Spleen (tissue), 11 donors: ENCODE measurements around the gene USF3. TPM values are rescaled to one million over a fixed set of nuclear protein-coding genes. Genes with fewer than 3 reads are reported as not detected.
A peak's percentile ranks its signal among the peaks of the same experiment; 100 is the strongest.

Experiments used
- DNase-seq: peaks from one replicate; pipeline ENCODE4 v3.0.0-alpha.2; 2020
- H3K27ac ChIP-seq, 8 donors: fragments of 200-600 bp; sonication (generic) in 7 of 8; 1 replicate in 4 of 8; 2 replicates in 4 of 8; pipeline versions ENCODE4 v1.5.0 to v1.8.0; 2016 to 2021; ENCODE audit warnings: inconsistent platforms in 4 of 8, mild to moderate bottlenecking in 4 of 8, moderate library complexity in 1 of 8
- H3K27me3 ChIP-seq, 7 donors: fragments of 200-600 bp; sonication (generic) in 6 of 7; replicated peaks in 1 of 7; 1 replicate in 4 of 7; 2 replicates in 3 of 7; pipeline versions ENCODE4 v1.5.0 to v1.8.0; 2016 to 2021; ENCODE audit warnings: inconsistent platforms in 3 of 7, mild to moderate bottlenecking in 1 of 7
- H3K36me3 ChIP-seq, 6 donors: fragments of 200-600 bp; sonication (generic) in 5 of 6; 1 replicate in 4 of 6; 2 replicates in 2 of 6; pipeline versions ENCODE4 v1.5.0 to v1.8.0; 2016 to 2021; ENCODE audit warnings: inconsistent platforms in 2 of 6
- H3K4me1 ChIP-seq, 6 donors: fragments of 200-600 bp; sonication (generic) in 5 of 6; 1 replicate in 3 of 6; 2 replicates in 3 of 6; pipeline versions ENCODE4 v1.5.0 to v1.8.0; 2016 to 2021; ENCODE audit warnings: inconsistent platforms in 3 of 6
- H3K4me3 ChIP-seq, 8 donors: fragments of 200-600 bp; sonication (generic) in 7 of 8; 1 replicate in 4 of 8; 2 replicates in 4 of 8; pipeline versions ENCODE4 v1.5.0 to v1.8.0; 2016 to 2021; ENCODE audit warnings: inconsistent platforms in 4 of 8, mild to moderate bottlenecking in 4 of 8, moderate library complexity in 2 of 8
- H3K9me3 ChIP-seq, 8 donors: fragments of 200-600 bp; sonication (generic) in 7 of 8; 1 replicate in 4 of 8; 2 replicates in 4 of 8; pipeline versions ENCODE4 v1.5.0 to v1.8.0; 2016 to 2021; ENCODE audit warnings: inconsistent platforms in 4 of 8
- CTCF ChIP-seq, 11 experiments: fragments of 200-600 bp in 7 of 11; fragments of 450-650 bp in 4 of 11; sonication (generic) in 4 of 11; IDR thresholded peaks in 8 of 11; conservative IDR thresholded peaks in 3 of 11; 1 replicate in 7 of 11; 2 replicates in 4 of 11; pipeline versions ENCODE4 v1.4.0 to v1.8.0; 2016 to 2021; ENCODE audit warnings: antibody characterized with exemption in 11 of 11, inconsistent platforms in 4 of 11, mild to moderate bottlenecking in 1 of 11
- POLR2A ChIP-seq, 3 donors: fragments of 450-650 bp; IDR thresholded peaks; one replicate each; pipeline ENCODE4 v1.5.1; 2017; ENCODE audit warnings: antibody characterized with exemption in 3 of 3, mild to moderate bottlenecking in 1 of 3
- POLR2AphosphoS5 ChIP-seq, 3 donors: sonication (generic); formaldehyde crosslinking; IDR thresholded peaks; one replicate each; pipeline ENCODE4 v1.5.1; 2017; ENCODE audit warnings: antibody characterized with exemption in 3 of 3
- WGBS, 5 donors: extraction: QIAGEN DNeasy Blood & Tissue Kit in 3 of 5; methylation state at CpG; one replicate each; pipeline versions ENCODE4 v1.1.5 to v1.1.7; 2013 to 2018; 5-methylcytosine and 5-hydroxymethylcytosine counted together
- intact Hi-C: fragments of 100-400 bp; cut with DNase I; formaldehyde crosslinking; loops from one replicate; pipeline ENCODE4 v1.15.0; 2023; ENCODE audit warnings: low total_unique reads
- polyA plus RNA-seq, 3 donors: library from polyadenylated mRNA; stranded (reverse); fragments of 200-250 nt; gene quantifications; one replicate each; pipeline ENCODE4 v1.2.1, GENCODE V29; 2013
- total RNA-seq, 7 donors: library from RNA; depleted of rRNA in 3 of 7; stranded (reverse); fragments of >200 nt in 3 of 7; fragmentation: NEBNext Ultra II Directional in 4 of 7; extraction: Animal tissue kit (Norgen Biotek cat#: 25700) in 4 of 7; gene quantifications; one replicate each; pipeline versions ENCODE4 v1.1.0 to v1.2.1, GENCODE V29; 2016 to 2021
- donor health status: healthy with polysubstance abuse.
- donor health status: DM: no; HTN: no; CAD: no; lungs with moderate emphysema.
- donor health status: DM: no; HTN: no; CAD: no.
- donor health status: Bipolar disorder and iron deficiency.
- donor health status: healthy.
- donor health status: DM: no; HTN: no; CAD: no.
- donor health status: DM: yes; HTN: yes; CAD: no.

Gene USF3
- total and polyA plus RNA-seq, 10 donors: 5.5 to 36.0 (median 25.7) TPM

- Histone ChIP-seq H3K9me3 (no peaks in the 10 kb centered on the region), H3K4me3 (no peak overlapping the region), H3K4me1 (peaks cover 7 to 91% (median 45%) of the 10 kb centered on the region in 6 donors), H3K27me3 (no peaks in the 10 kb centered on the region), H3K36me3 (no peaks in the 10 kb centered on the region), H3K27ac (peak overlapping the region in 6 of 8 donors; percentile 23 to 56 (median 34))
- no peak for TF ChIP-seq POLR2A (IDR thresholded peaks at IDR 0.05)
- TF ChIP-seq CTCF (IDR thresholded peaks at IDR 0.05 in 8 of 11, conservative IDR thresholded peaks at IDR 0.05 in 3 of 11): peak; percentile 51 to 84 (median 74)
- no peak for DNase-seq
- 23 to 37% (median 28%) methylated on average over 3 of the region's 3 CpGs for WGBS, 5 donors
- intact Hi-C loops: loop anchor here (10.0 kb wide), 1 partner anchor 178 kb away; no protein-coding TSS in a partner anchor
Observed at GRCh38 chr3:113736548-113737089, 40.2 kb upstream of the USF3 start.

- WGBS, 5 donors: 84 to 88% (median 87%) methylated on average over 4 of the region's 4 CpGs
- Histone ChIP-seq H3K9me3 (no peaks in the 10 kb centered on the region), H3K27ac (no peak overlapping the region), H3K36me3 (peaks cover 0 to 22% (median 2%) of the 10 kb centered on the region in 6 donors), H3K27me3 (no peaks in the 10 kb centered on the region), H3K4me1 (peaks cover 2 to 66% (median 14%) of the 10 kb centered on the region in 6 donors), H3K4me3 (no peak overlapping the region)
- intact Hi-C loops: loop anchor here (10.0 kb wide), 1 partner anchor 183 kb away; no protein-coding TSS in a partner anchor
- TF ChIP-seq POLR2AphosphoS5 (IDR thresholded peaks at IDR 0.05) (no peak), CTCF (IDR thresholded peaks at IDR 0.05 in 8 of 11, conservative IDR thresholded peaks at IDR 0.05 in 3 of 11) (no peak), POLR2A (IDR thresholded peaks at IDR 0.05) (no peak)
- no peak for DNase-seq
Observed at GRCh38 chr3:113731694-113732093, 35.3 kb upstream of the USF3 start.

GRCh38 chr3:113730550-113730949 lies 34.1 kb upstream of the USF3 start:
- H3K4me1 ChIP-seq: peaks cover 0 to 56% (median 4%) of the 10 kb centered on the region in 6 donors
- no peak overlapping the region for H3K27ac ChIP-seq
- intact Hi-C loops: loop anchor here (10.0 kb wide), 1 partner anchor 184 kb away; no protein-coding TSS in a partner anchor
- H3K36me3 ChIP-seq: peaks cover 0 to 23% (median 2%) of the 10 kb centered on the region in 6 donors
- H3K9me3 ChIP-seq: no peaks in the 10 kb centered on the region
- H3K27me3 ChIP-seq: no peaks in the 10 kb centered on the region
- 92 to 100% (median 97%) methylated on average over 1 of the region's 1 CpG for WGBS, 5 donors
- H3K4me3 ChIP-seq: no peak overlapping the region
- no peak for TF ChIP-seq POLR2A (IDR thresholded peaks at IDR 0.05)
- no peak for TF ChIP-seq CTCF (IDR thresholded peaks at IDR 0.05 in 8 of 11, conservative IDR thresholded peaks at IDR 0.05 in 3 of 11)
- TF ChIP-seq POLR2AphosphoS5 (IDR thresholded peaks at IDR 0.05): no peak
- no peak for DNase-seq

DNA sequence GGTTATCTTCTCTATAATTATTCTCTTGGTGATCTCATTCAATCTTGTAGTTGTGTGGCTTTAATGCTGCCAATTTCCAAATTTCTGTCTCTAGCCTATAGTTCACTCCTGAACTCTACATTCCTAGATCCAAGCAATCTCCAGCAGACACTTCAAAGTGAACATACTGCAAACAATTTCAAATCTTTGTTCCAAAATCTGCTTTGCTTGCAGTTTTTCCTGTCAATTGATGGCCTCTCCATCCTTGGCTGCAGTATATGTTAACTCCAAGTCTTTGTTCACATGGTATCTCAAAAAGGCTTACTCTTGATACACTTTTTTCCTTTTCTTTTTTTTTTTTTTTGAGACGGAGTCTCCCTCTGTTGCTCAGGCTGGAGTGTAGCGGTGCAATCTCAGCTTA lies 32.2 kb upstream of the USF3 start:
- H3K4me1 ChIP-seq: peaks cover 0 to 41% (median 0%) of the 10 kb centered on the region in 6 donors
- DNase-seq: no peak
- no peak overlapping the region for H3K4me3 ChIP-seq
- WGBS, 5 donors: 91 to 100% (median 97%) methylated on average over 2 of the region's 2 CpGs
- H3K36me3 ChIP-seq: peaks cover 0 to 27% (median 2%) of the 10 kb centered on the region in 6 donors
- H3K27me3 ChIP-seq: no peaks in the 10 kb centered on the region
- no peak overlapping the region for H3K27ac ChIP-seq
- no peaks in the 10 kb centered on the region for H3K9me3 ChIP-seq
- no peak for TF ChIP-seq POLR2AphosphoS5 (IDR thresholded peaks at IDR 0.05)
- no peak for TF ChIP-seq CTCF (IDR thresholded peaks at IDR 0.05 in 8 of 11, conservative IDR thresholded peaks at IDR 0.05 in 3 of 11)
- no peak for TF ChIP-seq POLR2A (IDR thresholded peaks at IDR 0.05)
- intact Hi-C loops: no loop called here
